Activated CD4-positive, alpha-beta T cell treated with anti-CD3 and anti-CD28 coated beads, Interleukin-2, amount 10 ng/mL, durations not matched to agents 7 days and 5 days (primary cell): ENCODE measurements around the gene POLR3H. TPM values are rescaled to one million over a fixed set of nuclear protein-coding genes. Genes with fewer than 3 reads are reported as not detected.
A peak's percentile ranks its signal among the peaks of the same experiment; 100 is the strongest.

Source experiments
- CTCF ChIA-PET: fragments of 350-600 bp; sonication (Branson Sonifier 250); formaldehyde crosslinking; loops from one replicate; lab custom pipeline; 2021; ENCODE audit warnings: antibody characterized with exemption; lab: Charles Lee
- POLR2A ChIA-PET: fragments of 350-600 bp; sonication (Branson Sonifier 250); formaldehyde crosslinking; loops from one replicate; lab custom pipeline; 2021; ENCODE audit warnings: antibody characterized with exemption; lab: Charles Lee
- DNase-seq: peaks from one replicate; pipeline ENCODE4 v3.0.0-alpha.2; 2020
- H3K27ac Mint-ChIP-seq: one replicate; pipeline ENCODE4 v1.8.0; 2021; ENCODE audit warnings: mild to moderate bottlenecking, moderate library complexity, mixed read lengths
- H3K27me3 Mint-ChIP-seq: one replicate; pipeline ENCODE4 v1.8.0; 2021; ENCODE audit warnings: mixed read lengths
- H3K36me3 Mint-ChIP-seq: one replicate; pipeline ENCODE4 v1.8.0; 2021; ENCODE audit warnings: low read depth, mixed read lengths
- H3K4me1 Mint-ChIP-seq: one replicate; pipeline ENCODE4 v1.8.0; 2021; ENCODE audit warnings: mixed read lengths
- H3K4me3 Mint-ChIP-seq: one replicate; pipeline ENCODE4 v1.8.0; 2021; ENCODE audit warnings: mild to moderate bottlenecking, moderate library complexity, mixed read lengths
- H3K9me3 Mint-ChIP-seq: one replicate; pipeline ENCODE4 v1.8.0; 2021; ENCODE audit warnings: mixed read lengths
- total RNA-seq, 2 experiments: library from RNA; stranded (reverse); gene quantifications; one replicate each; pipeline ENCODE4 v1.2.3, GENCODE V29; 2021

POLR3H gene
- total RNA-seq, 2 experiments from 2014 or later: 29.1 to 30.1 TPM

DNA sequence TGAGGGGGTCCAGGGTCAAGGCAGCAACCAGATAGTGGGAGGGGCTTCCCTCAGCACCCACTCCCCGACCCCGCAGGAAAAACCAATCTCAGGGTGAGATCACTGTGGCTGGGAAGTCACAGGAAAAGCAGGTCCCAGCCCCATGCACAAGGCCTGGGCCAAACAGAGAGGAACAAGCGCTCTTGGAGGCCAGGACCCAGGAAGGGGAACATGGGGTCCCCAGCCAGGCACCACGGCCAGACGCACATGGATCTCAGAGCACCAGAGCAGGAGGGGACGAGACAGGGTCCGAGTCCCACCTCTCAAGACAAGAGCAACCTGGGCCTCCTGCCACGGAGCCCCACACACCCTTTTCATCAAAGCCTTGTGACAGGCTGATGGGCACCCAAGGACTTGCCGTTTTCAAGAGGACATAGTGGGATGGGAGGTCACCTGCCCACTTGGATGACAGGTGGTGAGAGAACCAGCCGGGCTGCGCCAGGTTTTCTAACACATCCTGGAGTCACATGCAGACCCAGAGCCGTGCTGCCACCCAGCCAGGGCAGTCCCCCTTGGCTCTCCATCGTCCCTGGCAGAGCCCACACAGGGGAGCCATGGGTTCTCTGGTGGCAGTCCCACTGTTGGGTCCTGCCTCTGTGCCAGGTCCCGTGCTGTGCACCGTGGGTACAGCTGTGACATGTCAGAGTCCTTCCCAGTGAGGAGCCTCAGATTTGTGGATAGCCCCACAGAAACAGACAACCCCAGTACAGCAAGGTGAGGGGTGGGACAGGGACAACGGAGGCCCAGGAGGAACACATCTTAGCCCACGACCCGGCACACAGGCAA, 13.2 kb downstream of the POLR3H start:
- Mint-ChIP-seq H3K27ac (no peak overlapping the region), H3K27me3 (no peaks in the 10 kb centered on the region), H3K9me3 (no peaks in the 10 kb centered on the region), H3K36me3 (peaks cover 23% of the 10 kb centered on the region), H3K4me3 (no peak overlapping the region), H3K4me1 (no peaks in the 10 kb centered on the region)
- ChIA-PET CTCF (interaction anchor here (1.0 to 1.2 kb wide), 2 partner anchors 16 to 127 kb away, joined by 3 to 5 read pairs; no protein-coding TSS in a partner anchor), POLR2A (interaction anchor here (0.6 kb wide), 1 partner anchor 137 kb away, joined by 3 read pairs; no protein-coding TSS in a partner anchor)
- DNase-seq: no peak

DNA sequence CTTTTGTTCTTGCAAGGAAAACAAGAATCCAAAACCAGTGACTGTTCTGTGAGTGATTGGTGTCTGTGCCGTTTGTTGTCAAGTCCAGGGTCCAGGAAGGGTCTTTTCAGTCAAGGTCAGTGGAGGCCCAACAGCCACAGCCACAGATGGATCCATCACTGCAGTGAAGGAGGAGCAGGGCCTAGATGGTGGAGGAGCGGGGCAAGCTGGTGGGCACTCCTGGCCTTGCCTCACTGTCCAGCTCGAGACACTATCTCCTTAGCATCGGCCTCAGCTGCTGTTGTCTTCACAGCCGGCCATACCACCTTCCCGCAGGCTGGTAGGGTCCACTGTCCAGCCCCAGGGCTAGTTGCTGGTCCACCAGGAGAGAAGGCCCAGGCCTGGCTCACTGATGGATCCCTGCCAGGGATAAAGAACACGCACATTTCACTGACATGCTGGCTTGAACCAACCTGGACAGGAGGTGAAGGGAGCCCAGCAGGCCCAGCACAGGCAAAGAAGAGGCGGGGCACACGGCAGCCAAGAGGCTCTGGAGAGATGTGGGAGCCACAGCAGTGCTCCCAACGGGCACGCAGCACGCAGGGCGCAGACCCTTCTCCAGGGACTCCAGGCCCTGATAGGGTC, 15.2 kb downstream of the POLR3H start:
- CTCF ChIA-PET: no interaction called here

DNA sequence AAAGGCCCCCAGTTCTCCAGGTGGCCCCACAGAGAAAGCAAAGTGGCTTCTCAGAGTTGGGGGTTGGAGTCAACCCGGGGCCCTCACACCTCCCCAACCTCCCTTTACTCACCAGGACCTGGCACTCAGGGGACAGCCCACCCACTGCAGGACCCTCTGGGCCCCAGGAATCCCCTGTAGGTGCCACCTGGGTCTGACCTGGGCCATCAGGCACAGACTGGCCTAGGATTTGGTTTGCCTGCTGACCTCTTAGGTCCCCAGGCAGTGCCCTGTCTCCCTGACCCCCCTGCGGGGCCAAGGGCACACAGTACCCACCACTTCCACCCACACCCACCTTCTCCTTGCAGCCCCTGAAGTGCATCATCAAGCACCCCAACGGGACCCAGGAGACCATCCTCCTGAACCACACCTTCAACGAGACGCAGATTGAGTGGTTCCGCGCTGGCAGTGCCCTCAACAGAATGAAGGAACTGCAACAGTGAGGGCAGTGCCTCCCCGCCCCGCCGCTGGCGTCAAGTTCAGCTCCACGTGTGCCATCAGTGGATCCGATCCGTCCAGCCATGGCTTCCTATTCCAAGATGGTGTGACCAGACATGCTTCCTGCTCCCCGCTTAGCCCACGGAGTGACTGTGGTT, 16.0 kb downstream of the POLR3H start:
- CTCF ChIA-PET: interaction anchor here (1.2 to 2.5 kb wide), 4 partner anchors 11 to 126 kb away, joined by 3 to 37 read pairs (median 9); no protein-coding TSS in a partner anchor
- POLR2A ChIA-PET: no interaction called here
- Mint-ChIP-seq H3K4me3 (no peak overlapping the region), H3K36me3 (peaks cover 23% of the 10 kb centered on the region), H3K4me1 (peaks cover 13% of the 10 kb centered on the region), H3K27me3 (no peaks in the 10 kb centered on the region), H3K27ac (no peak overlapping the region), H3K9me3 (no peaks in the 10 kb centered on the region)
- no peak for DNase-seq

More for the DNA sequence above, 15.2 kb downstream of the POLR3H start:
- POLR2A ChIA-PET: no interaction called here
- H3K9me3 Mint-ChIP-seq: no peaks in the 10 kb centered on the region
- H3K27ac Mint-ChIP-seq: peak overlapping the region; percentile 6
- H3K36me3 Mint-ChIP-seq: peaks cover 26% of the 10 kb centered on the region
- no peak for DNase-seq
- no peak overlapping the region for H3K4me3 Mint-ChIP-seq
- H3K27me3 Mint-ChIP-seq: no peaks in the 10 kb centered on the region
- peaks cover 12% of the 10 kb centered on the region for H3K4me1 Mint-ChIP-seq

DNA sequence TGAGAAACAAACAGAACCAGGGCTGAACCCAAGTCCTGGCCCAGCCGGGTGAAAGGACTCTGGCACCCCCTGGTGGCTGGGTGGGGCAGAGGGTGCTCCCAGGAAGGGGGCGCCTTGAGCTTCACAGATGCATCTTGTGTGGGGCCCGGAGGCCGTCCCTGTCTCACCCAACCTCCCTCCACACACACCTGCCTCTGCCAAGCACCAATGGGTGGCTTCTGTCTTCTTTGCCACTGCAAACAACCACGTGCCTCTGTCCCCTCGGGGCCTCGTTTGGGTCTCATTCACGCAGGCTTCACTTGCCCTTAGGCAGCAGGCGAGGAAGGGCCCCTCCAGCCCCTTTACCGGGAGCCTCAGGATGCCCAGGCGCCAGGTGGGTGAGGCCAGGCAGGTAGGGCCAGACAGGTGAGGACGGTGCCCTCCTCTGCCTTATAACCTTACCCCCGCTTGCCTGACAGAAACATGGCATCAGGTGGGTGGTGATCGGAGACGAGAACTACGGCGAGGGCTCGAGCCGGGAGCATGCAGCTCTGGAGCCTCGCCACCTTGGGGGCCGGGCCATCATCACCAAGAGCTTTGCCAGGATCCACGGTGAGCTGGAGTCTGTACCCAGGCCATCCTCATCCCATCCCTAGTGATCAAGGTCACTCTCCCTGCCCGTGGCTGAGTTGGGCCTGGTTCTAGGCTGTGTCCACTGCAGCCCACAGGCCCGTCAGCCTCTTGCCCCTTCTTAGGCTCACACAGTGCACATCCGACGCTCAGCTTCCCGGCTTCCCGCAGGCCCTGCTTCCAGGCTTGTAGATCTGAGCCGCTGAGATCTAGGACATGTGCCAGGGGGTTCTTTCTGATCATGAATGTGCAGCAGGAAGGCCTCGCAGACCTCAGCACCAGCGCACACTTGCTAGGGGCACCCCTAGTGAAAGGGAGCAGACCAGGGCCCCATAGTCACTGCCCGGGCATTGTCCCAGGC, 17.2 kb downstream of the POLR3H start:
- Mint-ChIP-seq H3K9me3 (no peaks in the 10 kb centered on the region), H3K27ac (peak overlapping the region; percentile 62), H3K36me3 (peaks cover 22% of the 10 kb centered on the region), H3K4me3 (no peak overlapping the region), H3K27me3 (no peaks in the 10 kb centered on the region), H3K4me1 (peaks cover 13% of the 10 kb centered on the region)
- POLR2A ChIA-PET: no interaction called here
- CTCF ChIA-PET: interaction anchor here (0.5 to 2.5 kb wide), 16 partner anchors 8 to 274 kb away, joined by 3 to 37 read pairs (median 3); no protein-coding TSS in a partner anchor
- DNase-seq: peak; percentile 67

DNA sequence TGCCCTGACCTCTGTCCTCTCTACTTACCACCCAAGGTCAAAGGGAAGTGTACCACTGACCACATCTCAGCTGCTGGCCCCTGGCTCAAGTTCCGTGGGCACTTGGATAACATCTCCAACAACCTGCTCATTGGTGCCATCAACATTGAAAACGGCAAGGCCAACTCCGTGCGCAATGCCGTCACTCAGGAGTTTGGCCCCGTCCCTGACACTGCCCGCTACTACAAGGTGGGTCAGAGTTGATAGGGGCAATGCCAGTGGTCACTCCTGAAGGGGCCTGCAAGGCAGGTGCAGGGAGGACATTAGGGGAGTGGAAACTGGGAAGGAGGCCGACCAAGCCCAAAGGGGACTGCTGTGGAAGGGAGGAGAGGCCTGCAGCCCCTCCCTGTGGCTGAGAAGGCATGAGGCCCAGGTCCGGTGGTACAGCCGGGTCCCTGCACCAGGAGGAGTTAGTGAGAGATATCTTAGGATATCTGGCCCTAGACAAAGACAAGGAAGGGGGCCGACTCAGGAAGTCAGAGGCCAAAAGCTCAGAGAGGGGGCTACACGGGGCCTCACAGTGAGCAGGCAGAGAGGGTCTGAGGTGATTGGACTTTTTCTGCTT, 17.9 kb downstream of the POLR3H start:
- DNase-seq: no peak

DNA sequence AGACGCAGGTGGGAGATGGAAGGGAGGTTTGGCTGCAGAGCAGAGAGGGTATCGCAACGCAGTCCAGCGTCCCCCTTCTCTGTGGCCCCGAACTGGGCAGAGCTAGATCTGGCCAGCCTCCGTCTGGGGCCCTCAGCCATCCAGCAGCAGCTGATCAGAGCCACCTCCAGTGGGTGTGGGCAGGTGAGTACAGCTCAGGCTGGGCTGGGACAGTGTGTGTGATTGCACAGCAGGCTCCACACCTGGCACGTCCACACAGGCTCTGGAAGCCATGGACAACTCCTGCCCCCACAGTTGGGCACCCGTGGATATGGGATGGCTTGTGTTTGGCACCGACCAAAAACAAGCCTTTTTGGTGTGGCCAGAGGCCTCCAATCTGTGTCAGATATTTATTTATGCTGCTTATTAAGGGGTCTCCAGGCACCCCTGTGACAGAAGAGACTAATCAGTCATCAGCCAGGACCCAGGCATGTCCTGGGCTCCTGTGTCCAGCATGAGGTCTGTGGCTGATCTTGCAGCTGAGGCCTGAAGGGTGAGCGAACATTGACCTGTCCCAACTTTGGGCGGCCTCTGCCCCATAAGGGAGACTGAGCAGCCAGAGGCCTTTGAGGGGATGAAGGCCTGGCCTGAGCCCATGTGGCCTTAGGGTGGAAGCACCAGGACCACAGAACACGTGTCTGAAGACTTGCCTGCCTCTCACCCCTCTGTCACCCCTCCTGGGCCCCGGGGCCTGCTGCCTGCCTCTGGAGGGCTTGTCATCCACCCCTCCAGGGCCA, 18.6 kb downstream of the POLR3H start:
- Mint-ChIP-seq H3K4me3 (no peak overlapping the region), H3K27ac (peak overlapping the region; percentile 80), H3K9me3 (no peaks in the 10 kb centered on the region), H3K27me3 (no peaks in the 10 kb centered on the region), H3K36me3 (peaks cover 20% of the 10 kb centered on the region), H3K4me1 (peaks cover 13% of the 10 kb centered on the region)
- ChIA-PET CTCF (interaction anchor here (0.6 to 3.4 kb wide), 10 partner anchors 8 to 129 kb away, joined by 3 to 21 read pairs (median 4); partner anchors contain the start of gene TOB2), POLR2A (no interaction called here)
- DNase-seq: no peak

More for the DNA sequence above, 17.9 kb downstream of the POLR3H start:
- POLR2A ChIA-PET: no interaction called here
- CTCF ChIA-PET: interaction anchor here (0.7 to 2.5 kb wide), 11 partner anchors 9 to 273 kb away, joined by 3 to 37 read pairs (median 4); partner anchors contain the start of gene TOB2
- Mint-ChIP-seq H3K4me1 (peaks cover 13% of the 10 kb centered on the region), H3K4me3 (no peak overlapping the region), H3K27ac (peak overlapping the region; percentile 62), H3K9me3 (no peaks in the 10 kb centered on the region), H3K36me3 (peaks cover 22% of the 10 kb centered on the region), H3K27me3 (no peaks in the 10 kb centered on the region)

DNA sequence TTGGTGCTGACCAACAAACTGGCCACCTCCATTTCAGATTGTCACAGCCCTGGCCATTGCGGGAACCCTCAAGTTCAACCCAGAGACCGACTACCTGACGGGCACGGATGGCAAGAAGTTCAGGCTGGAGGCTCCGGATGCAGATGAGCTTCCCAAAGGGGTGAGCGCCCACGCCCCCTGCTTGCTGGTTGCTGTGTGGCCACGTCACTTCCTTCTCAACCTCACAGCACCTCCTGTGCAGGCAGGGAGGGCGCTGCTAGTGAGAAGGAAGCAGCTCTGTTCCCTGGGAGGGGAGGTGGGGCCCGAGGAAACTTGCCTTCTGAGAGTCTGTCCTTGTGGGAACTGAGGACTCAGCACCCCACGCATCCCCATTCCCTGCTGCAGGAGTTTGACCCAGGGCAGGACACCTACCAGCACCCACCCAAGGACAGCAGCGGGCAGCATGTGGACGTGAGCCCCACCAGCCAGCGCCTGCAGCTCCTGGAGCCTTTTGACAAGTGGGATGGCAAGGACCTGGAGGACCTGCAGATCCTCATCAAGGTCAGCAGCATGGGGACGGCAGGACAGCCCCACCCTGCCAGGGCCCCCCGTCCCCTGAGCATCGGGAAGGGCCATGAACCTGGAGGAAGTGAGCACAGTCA, 19.3 kb downstream of the POLR3H start:
- H3K4me1 Mint-ChIP-seq: peaks cover 13% of the 10 kb centered on the region
- CTCF ChIA-PET: interaction anchor here (0.6 to 3.4 kb wide), 10 partner anchors 8 to 122 kb away, joined by 3 to 21 read pairs (median 4); partner anchors contain the start of gene TOB2

DNA sequence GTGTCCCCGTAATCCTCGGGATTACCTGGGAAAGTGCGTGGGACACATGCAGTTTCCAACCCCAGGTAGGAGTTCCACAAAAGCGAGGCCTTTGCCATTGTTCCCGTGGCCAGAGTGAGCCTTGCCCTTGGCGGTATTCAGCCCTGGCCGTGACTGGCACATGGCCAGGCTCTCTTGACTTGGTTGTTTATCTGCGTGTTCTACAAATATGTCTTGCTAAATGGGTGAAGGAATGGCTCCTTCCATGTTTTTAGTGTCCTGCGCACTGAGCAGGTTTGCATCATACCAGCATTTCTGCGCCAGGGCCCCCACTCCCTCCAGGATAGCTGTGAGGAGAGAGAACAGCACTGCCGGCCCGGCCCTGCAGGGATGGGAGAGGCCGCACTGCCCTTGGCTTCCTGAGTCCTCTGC, 20.0 kb downstream of the POLR3H start:
- Mint-ChIP-seq H3K27me3 (no peaks in the 10 kb centered on the region), H3K36me3 (peaks cover 20% of the 10 kb centered on the region), H3K4me1 (peaks cover 13% of the 10 kb centered on the region), H3K27ac (peak overlapping the region; percentile 80), H3K9me3 (no peaks in the 10 kb centered on the region), H3K4me3 (no peak overlapping the region)
- DNase-seq: no peak
- ChIA-PET POLR2A (no interaction called here), CTCF (interaction anchor here (0.8 to 3.4 kb wide), 5 partner anchors 9 to 122 kb away, joined by 3 to 21 read pairs (median 4); no protein-coding TSS in a partner anchor)

More for the DNA sequence above, 19.3 kb downstream of the POLR3H start:
- Mint-ChIP-seq H3K36me3 (peaks cover 20% of the 10 kb centered on the region), H3K9me3 (no peaks in the 10 kb centered on the region), H3K27me3 (no peaks in the 10 kb centered on the region), H3K27ac (peak overlapping the region; percentile 80), H3K4me3 (no peak overlapping the region)
- POLR2A ChIA-PET: no interaction called here
- DNase-seq: peak; percentile 78

DNA sequence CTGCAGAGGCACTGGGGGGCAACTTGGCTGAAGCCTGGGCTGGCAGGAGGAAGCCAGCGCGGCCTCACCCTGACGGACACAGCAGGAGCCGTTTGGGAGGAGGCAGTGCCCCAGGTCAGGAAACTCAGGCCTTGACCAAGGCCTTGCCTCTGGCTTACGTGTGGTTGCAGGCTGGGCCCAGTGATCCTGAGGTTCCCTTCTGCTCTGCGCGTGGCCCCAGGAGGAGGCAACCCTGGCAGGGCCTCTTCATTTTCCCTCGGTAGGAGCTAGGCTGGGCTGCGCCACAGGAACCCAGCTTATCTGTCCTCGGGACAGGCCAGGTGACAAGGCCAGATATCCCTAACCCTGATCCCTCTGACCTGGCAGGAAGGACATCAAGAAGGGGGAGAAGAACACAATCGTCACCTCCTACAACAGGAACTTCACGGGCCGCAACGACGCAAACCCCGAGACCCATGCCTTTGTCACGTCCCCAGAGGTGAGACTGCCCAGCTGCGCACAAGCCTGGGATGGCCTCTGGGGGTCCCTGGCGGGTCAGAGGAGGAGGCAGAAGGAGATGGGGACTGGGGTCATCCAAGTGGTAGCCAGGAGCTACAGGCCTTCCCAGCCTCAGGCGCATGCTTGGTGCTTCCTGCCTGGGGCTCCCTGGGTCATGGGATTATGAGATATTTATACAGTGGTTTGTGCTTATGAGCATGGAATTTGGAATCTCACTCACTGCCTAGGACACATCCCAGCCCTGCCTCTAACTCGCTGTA, 20.6 kb downstream of the POLR3H start:
- DNase-seq: no peak
- peaks cover 16% of the 10 kb centered on the region for H3K36me3 Mint-ChIP-seq
- CTCF ChIA-PET: interaction anchor here (0.6 to 3.4 kb wide), 2 partner anchors 69 to 121 kb away, joined by 3 to 21 read pairs; no protein-coding TSS in a partner anchor
- no peak overlapping the region for H3K4me3 Mint-ChIP-seq
- H3K9me3 Mint-ChIP-seq: no peaks in the 10 kb centered on the region
- H3K27ac Mint-ChIP-seq: peak overlapping the region; percentile 80
- no peaks in the 10 kb centered on the region for H3K27me3 Mint-ChIP-seq
- POLR2A ChIA-PET: no interaction called here
- peaks cover 13% of the 10 kb centered on the region for H3K4me1 Mint-ChIP-seq

DNA sequence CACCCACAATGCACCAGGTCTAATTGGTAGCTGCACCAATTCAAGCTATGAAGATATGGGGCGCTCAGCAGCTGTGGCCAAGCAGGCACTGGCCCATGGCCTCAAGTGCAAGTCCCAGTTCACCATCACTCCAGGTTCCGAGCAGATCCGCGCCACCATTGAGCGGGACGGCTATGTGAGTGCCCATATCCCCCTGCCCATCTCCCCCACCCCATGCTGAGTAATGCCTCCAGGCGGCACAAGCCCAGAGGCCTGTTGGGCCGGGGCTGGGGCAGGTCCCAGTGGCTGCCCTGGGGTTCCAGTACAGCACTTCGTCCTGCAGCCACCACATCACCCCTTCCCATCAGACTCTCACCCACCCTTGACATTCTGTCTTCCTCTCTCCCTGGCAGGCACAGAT, 21.5 kb downstream of the POLR3H start:
- no peak overlapping the region for H3K27ac Mint-ChIP-seq
- H3K9me3 Mint-ChIP-seq: no peaks in the 10 kb centered on the region
- no peaks in the 10 kb centered on the region for H3K27me3 Mint-ChIP-seq
- DNase-seq: no peak
- H3K36me3 Mint-ChIP-seq: peaks cover 14% of the 10 kb centered on the region
- no peak overlapping the region for H3K4me3 Mint-ChIP-seq
- ChIA-PET POLR2A (no interaction called here), CTCF (interaction anchor here (3.4 kb wide), 1 partner anchor 120 kb away, joined by 21 read pairs; no protein-coding TSS in a partner anchor)
- H3K4me1 Mint-ChIP-seq: peaks cover 13% of the 10 kb centered on the region
